IPS DF 6.9 (cell line): Measurements from ENCODE around the gene ANXA11.

Experiments used
- DNase-seq: peaks from one replicate; pipeline ENCODE4 v3.0.0-alpha.2; 2013; ENCODE audit warnings: low read depth, low spot score
- H3K27ac ChIP-seq: one replicate; pipeline ENCODE4 v1.5.1; 2013; ENCODE audit warnings: low read length, control low read depth
- H3K27me3 ChIP-seq: 2 replicates; pipeline ENCODE4 v1.6.1; 2013; ENCODE audit warnings: mild to moderate bottlenecking, low read length; ENCODE audit not compliant: control insufficient read depth, insufficient read depth
- H3K36me3 ChIP-seq: 2 replicates; pipeline ENCODE4 v1.6.1; 2013; ENCODE audit warnings: low read length; ENCODE audit not compliant: control insufficient read depth, insufficient read depth
- H3K4me1 ChIP-seq: 2 replicates; pipeline ENCODE4 v1.6.1; 2013; ENCODE audit warnings: low read length; ENCODE audit not compliant: control insufficient read depth, insufficient read depth
- H3K4me3 ChIP-seq: 2 replicates; pipeline ENCODE4 v1.5.1; 2013; ENCODE audit warnings: mild to moderate bottlenecking, low read length
- H3K9me3 ChIP-seq: 2 replicates; pipeline ENCODE4 v1.6.1; 2013; ENCODE audit warnings: low read length, inconsistent platforms; ENCODE audit not compliant: control insufficient read depth, insufficient read depth
- WGBS: extraction: QIAGEN DNeasy Blood & Tissue Kit; methylation state at CpG from one replicate; pipeline ENCODE4 v1.1.7; 2013; ENCODE audit warnings: mixed read lengths, missing lambda C conversion rate; ENCODE audit not compliant: insufficient read length, insufficient coverage; 5-methylcytosine and 5-hydroxymethylcytosine counted together

Gene ANXA11

GRCh38 chr10:80165173-80165572 is 40.2 kb downstream of the ANXA11 start:
- H3K36me3 ChIP-seq: no peaks in the 10 kb centered on the region; the same call in 1 of the 2 replicates

DNA sequence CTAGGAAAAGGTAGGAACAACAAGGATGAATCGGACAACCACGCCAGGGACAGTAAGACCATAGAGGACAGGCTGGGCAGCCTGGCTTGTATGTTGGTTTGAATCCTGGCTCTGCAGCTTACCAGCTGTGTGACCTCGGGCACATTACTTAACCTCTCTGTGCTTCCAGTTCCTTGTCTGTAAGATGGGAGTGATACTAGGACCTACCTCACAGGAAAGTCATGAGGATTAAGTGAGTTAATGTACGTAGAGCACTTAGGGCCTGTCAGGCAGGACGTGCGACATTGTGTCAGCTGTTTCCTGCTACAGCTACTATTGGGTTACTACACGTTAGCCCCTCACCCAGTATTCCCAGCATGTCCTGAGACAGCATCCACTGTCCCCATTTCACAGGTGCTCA is 40.7 kb downstream of the ANXA11 start:
- Histone ChIP-seq H3K9me3 (no peaks in the 10 kb centered on the region), H3K4me3 (no peak overlapping the region), H3K4me1 (no peaks in the 10 kb centered on the region), H3K27ac (no peak overlapping the region), H3K27me3 (no peaks in the 10 kb centered on the region), H3K36me3 (no peaks in the 10 kb centered on the region; the same call in 1 of the 2 replicates)
- no peak for DNase-seq
- no CpG with 5 or more reads among the region's 7 CpGs for WGBS

More at GRCh38 chr10:80165173-80165572, 40.2 kb downstream of the ANXA11 start:
- DNase-seq: no peak
- no peak overlapping the region for H3K4me3 ChIP-seq
- H3K4me1 ChIP-seq: no peaks in the 10 kb centered on the region
- no peak overlapping the region for H3K27ac ChIP-seq
- WGBS: no CpG with 5 or more reads among the region's 7 CpGs
- H3K27me3 ChIP-seq: no peaks in the 10 kb centered on the region
- no peaks in the 10 kb centered on the region for H3K9me3 ChIP-seq

- Histone ChIP-seq H3K9me3 (no peaks in the 10 kb centered on the region), H3K4me1 (no peaks in the 10 kb centered on the region), H3K4me3 (no peak overlapping the region), H3K27me3 (no peaks in the 10 kb centered on the region), H3K27ac (no peak overlapping the region), H3K36me3 (no peaks in the 10 kb centered on the region; the same call in 1 of the 2 replicates)
- DNase-seq: no peak
- no CpG with 5 or more reads among the region's 8 CpGs for WGBS
Observed at GRCh38 chr10:80163741-80164341, 41.5 kb downstream of the ANXA11 start.

DNA sequence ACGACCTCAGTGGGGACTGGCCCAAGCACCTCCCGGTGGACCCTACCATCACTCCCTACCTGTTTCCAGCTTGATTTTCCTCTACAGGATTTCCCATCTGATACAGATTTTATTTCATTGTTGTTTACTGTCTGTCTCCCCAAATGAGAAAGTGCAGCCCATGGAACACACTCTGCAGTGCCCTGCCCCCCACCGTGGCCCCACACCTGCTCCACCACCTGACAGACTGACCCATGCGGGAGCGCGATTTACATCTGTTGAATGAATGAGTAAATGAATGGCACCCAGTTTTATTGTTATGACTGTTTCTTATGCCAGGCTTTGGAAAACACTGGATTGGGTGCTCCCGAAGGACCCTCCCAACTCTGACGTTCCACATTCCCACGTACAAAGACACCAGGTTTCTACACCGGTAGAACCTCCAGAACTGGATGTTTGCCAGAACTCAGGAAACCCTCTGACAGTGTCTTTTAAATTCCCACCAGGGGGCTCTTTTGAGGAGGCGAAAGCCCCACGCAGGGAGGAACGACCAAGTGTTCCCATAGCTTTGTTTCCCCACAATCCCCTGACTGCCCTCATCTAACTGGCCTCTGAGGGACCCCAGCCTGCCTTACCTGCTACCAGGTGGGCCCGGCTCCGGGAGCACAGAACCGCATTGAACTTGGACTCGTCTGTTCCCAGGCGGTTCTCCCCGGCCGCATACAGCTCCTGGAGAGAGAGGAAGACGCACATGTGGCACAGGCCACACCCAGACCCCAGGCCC is 43.8 kb downstream of the ANXA11 start:
- no peak for DNase-seq

GRCh38 chr10:80160361-80161320 is 44.7 kb downstream of the ANXA11 start:
- no peaks in the 10 kb centered on the region for H3K4me1 ChIP-seq
- H3K27me3 ChIP-seq: no peaks in the 10 kb centered on the region
- no peak overlapping the region for H3K27ac ChIP-seq
- H3K9me3 ChIP-seq: no peaks in the 10 kb centered on the region
- no peak overlapping the region for H3K4me3 ChIP-seq
- no peak for DNase-seq
- WGBS: no CpG with 5 or more reads among the region's 17 CpGs
- H3K36me3 ChIP-seq: peaks cover 9% of the 10 kb centered on the region; the same call in 1 of the 2 replicates

More for the DNA sequence above, 43.8 kb downstream of the ANXA11 start:
- Histone ChIP-seq H3K9me3 (no peaks in the 10 kb centered on the region), H3K36me3 (peaks cover 9% of the 10 kb centered on the region; the same call in 1 of the 2 replicates), H3K4me1 (no peaks in the 10 kb centered on the region), H3K27ac (no peak overlapping the region), H3K4me3 (no peak overlapping the region), H3K27me3 (no peaks in the 10 kb centered on the region)
- no CpG with 5 or more reads among the region's 21 CpGs for WGBS

- Histone ChIP-seq H3K27me3 (no peaks in the 10 kb centered on the region), H3K9me3 (no peaks in the 10 kb centered on the region), H3K4me1 (no peaks in the 10 kb centered on the region), H3K27ac (no peak overlapping the region), H3K36me3 (peaks cover 11% of the 10 kb centered on the region; the same call in 1 of the 2 replicates), H3K4me3 (no peak overlapping the region)
- no CpG with 5 or more reads among the region's 9 CpGs for WGBS
- no peak for DNase-seq
Observed at GRCh38 chr10:80159166-80159873, 46.0 kb downstream of the ANXA11 start.

DNA sequence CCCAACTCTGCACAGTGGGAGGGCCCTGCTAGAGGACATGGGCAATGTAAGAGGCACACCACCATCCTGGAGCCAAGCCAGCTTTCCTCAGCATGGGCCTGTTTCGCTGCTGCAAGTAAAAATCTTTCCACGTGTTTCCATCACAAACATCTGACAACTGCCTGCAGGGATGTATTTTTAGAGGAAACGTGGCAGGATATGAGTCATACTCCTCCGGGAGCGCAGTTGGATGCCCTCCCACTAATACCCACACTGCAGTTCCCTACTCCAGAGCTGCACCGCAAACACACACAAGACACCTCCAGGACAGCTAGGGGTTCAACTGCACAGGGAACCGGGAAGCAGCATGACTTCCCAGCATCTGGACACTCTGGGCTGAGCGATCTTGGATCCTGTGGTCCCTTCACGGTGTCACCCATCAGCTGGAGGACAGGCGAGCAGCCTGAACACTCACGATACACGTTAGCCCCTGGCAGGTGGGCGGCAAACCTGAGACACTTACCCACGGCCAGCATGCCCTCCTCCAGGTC is 46.7 kb downstream of the ANXA11 start:
- DNase-seq: no peak
- Histone ChIP-seq H3K27ac (no peak overlapping the region), H3K4me3 (no peak overlapping the region), H3K36me3 (peaks cover 11% of the 10 kb centered on the region; the same call in 1 of the 2 replicates), H3K4me1 (no peaks in the 10 kb centered on the region), H3K27me3 (no peaks in the 10 kb centered on the region), H3K9me3 (no peaks in the 10 kb centered on the region)
- WGBS: no CpG with 5 or more reads among the region's 14 CpGs

DNA sequence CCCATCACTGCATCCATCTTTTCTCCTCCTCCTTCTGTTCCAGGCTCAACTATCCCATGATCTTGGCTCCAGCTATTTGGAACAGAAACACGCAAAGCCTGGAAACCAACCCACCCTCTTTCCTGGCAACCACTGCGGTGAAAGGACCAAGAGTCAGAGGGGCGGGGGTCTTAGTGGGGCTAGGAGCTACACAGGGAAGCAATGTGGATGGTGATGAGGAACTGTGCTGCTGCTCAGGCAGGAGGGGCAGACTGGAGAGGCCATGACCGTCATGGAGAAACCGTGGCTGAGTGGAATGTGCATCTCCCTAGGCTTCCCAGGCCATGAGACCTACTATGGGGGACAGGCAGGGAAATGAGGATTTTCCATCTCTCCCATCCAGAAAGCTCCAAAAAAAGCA is 47.2 kb downstream of the ANXA11 start:
- no peaks in the 10 kb centered on the region for H3K27me3 ChIP-seq
- H3K4me3 ChIP-seq: no peak overlapping the region
- DNase-seq: no peak
- H3K9me3 ChIP-seq: no peaks in the 10 kb centered on the region
- no CpG with 5 or more reads among the region's 5 CpGs for WGBS
- no peaks in the 10 kb centered on the region for H3K4me1 ChIP-seq
- H3K36me3 ChIP-seq: peaks cover 11% of the 10 kb centered on the region; the same call in 1 of the 2 replicates
- no peak overlapping the region for H3K27ac ChIP-seq

GRCh38 chr10:80157561-80157960 is 47.8 kb downstream of the ANXA11 start:
- DNase-seq: no peak
- Histone ChIP-seq H3K27ac (no peak overlapping the region), H3K4me1 (no peaks in the 10 kb centered on the region), H3K27me3 (no peaks in the 10 kb centered on the region), H3K9me3 (no peaks in the 10 kb centered on the region), H3K36me3 (peaks cover 11% of the 10 kb centered on the region; the same call in 1 of the 2 replicates), H3K4me3 (no peak overlapping the region)
- no CpG with 5 or more reads among the region's 14 CpGs for WGBS
